Gastroesophageal sphincter (tissue), 3 donors: ENCODE measurements around the gene CCDC32.

ENCODE experiments used
- CTCF ChIP-seq, 4 experiments: fragments of 200-600 bp in 2 of 4; fragments of 450-650 bp in 2 of 4; sonication (generic) in 1 of 4; IDR thresholded peaks; one replicate each; pipeline ENCODE4 v1.5.1; 2017 to 2019; ENCODE audit warnings: antibody characterized with exemption in 4 of 4, mild to moderate bottlenecking in 2 of 4, moderate library complexity in 2 of 4
- EP300 ChIP-seq: sonication (generic); formaldehyde crosslinking; IDR thresholded peaks from one replicate; pipeline ENCODE4 v1.6.1; 2017; ENCODE audit warnings: antibody characterized with exemption, mild to moderate bottlenecking
- POLR2A ChIP-seq, 2 donors: fragments of 450-650 bp; IDR thresholded peaks; one replicate each; pipeline ENCODE4 v1.6.1; 2017; ENCODE audit warnings: antibody characterized with exemption in 2 of 2, mild to moderate bottlenecking in 2 of 2, moderate library complexity in 1 of 2
- POLR2AphosphoS5 ChIP-seq: sonication (generic); formaldehyde crosslinking; IDR thresholded peaks from one replicate; pipeline ENCODE4 v1.6.1; 2017; ENCODE audit warnings: antibody characterized with exemption

DNA sequence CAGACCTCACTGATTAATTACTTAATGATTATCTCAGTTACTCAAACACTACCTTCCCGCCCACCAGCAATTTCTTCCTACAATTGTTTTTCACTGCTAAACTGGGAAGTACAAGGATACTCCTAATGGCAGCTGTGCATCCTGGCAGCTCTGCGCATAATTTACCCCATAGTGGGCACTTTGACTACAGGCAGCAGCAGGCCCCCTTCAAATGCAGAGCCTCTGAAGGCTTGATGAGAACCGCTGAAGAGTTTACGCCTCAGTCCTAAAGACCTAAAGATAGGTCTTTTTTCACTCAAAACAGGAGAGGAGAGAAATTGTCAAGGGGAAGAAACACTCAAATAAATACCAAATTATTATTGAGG, 10.7 kb downstream of the CCDC32 start:
- TF ChIP-seq CTCF (IDR thresholded peaks at IDR 0.05): no peak
- no peak for TF ChIP-seq EP300
- no peak for TF ChIP-seq POLR2A (IDR thresholded peaks at IDR 0.05)
- no peak for TF ChIP-seq POLR2AphosphoS5
